M059J (cell line): ENCODE measurements around the gene MIPOL1. TPM values are rescaled to one million over a fixed set of nuclear protein-coding genes. Genes with fewer than 3 reads are reported as not detected.
A peak's percentile ranks its signal among the peaks of the same experiment; 100 is the strongest.
"Not testable (repeated sequence)": the region's sequence is repeated elsewhere in the genome, so short reads cannot be mapped to it uniquely, and the experiment has no call there.

Experiments
- DNase-seq: peaks from one replicate; pipeline ENCODE4 v3.0.0-alpha.2; 2012; ENCODE audit warnings: low read depth
- total RNA-seq: library from RNA; depleted of rRNA; stranded (reverse); fragments of >200 nt; shearing (Covaris generic); gene quantifications from 2 replicates; pipeline ENCODE4 v1.2.3, GENCODE V29; 2014

The MIPOL1 gene
- total RNA-seq, 1 experiment from 2014 or later: 0.12 TPM

DNA sequence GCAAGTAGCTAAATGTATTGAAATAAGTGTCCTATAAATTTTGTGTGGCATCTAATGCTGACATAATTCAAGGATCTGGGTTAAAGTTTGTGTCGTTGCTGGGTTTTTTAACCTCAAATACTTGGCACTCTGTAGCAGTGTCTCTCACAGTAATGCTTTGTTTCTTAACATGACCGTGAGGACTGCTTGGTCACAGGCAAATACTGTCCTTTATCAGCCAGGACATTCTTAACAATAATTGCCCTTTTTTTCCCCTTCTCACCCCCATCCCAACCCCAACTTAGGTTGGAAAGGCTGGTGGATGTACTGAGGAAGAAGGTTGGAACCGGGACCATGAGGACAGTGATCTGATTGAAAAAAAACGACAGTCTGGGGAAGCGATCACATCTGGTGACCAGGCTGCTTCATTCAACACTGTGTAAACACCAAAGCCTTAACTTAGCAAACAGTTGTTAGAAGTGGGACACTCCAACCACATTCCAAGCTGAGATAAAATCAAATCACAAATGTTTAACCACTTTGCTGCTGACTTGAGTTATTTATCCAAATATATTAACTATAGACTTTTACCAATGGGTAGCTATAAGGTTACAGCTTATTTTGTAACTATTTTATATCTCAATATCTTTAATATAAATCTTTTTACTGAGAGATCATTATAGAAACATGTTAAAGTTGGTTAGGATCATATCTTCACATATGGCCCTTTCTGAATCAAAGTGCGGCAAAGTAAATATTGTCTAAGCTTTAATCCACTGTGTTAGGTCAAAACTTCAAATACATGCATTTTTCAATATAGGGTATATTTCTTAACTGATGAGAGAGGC lies 349.1 kb downstream of the MIPOL1 start:
- no peak for DNase-seq

DNA sequence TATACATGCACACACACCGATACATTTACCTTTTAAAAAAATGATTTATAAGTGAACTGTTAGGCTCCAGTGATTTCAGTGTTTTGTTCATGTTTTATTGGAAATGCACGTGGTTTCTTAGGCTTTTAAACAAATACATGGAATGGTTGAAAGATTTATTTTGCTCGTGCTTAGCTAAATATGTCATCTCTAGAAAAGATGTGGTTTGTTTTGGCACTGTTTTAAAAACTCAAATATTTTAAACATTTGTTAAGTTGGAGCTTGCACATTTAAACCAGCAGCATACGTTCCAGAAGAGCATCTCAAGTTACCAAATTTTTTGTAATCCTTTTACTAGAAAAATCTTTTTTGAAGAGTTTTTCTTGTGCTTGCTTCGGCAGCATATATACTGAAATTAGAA lies 352.8 kb downstream of the MIPOL1 start:
- peak; percentile 2 for DNase-seq

DNA sequence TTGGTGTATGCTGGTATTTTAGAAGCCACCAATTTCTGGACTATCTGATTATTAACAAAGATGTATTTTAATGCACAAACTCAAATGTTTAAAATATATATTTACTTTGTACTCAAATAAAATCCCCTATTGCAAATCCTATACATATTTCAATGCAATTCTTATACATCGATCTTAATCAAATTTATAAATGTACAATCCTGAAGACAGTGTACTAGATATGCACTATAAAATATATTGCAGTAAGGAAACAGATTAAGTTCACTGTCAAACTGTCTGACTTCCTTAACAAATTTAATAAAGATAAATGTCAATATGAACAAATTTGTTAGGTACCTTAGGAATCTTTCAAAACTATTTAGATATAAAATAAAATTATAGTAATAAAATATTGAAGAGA lies 353.4 kb downstream of the MIPOL1 start:
- no peak for DNase-seq

DNA sequence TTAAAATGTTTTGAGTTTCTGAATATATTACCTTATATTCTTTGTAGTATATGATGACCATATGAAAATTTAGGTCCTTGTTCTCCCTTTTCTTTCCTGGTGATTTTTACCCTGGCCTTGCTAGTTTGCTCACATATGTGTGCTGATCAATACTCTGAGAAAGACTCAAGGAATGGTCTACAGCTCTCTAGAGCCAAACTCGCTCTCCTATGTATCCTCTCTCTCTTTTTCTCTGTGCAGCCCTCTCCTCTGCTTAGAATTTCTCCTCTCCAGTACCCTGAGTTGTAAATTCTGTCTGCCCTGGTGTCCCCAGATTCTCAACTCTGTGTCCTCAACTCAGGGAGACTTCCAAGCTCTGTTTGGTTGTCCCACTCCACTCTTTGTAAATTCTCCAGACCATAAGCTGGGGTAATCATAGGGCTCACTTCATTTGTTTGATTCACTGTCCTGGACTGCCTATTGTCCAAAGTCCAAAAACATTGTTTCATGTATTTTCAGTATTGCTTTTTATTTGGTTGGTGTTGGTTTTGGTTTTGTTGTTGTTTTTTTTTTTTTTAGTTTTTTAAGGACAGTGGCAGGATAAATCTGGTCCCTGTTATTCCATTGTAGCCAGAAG lies 356.3 kb downstream of the MIPOL1 start:
- DNase-seq: no peak

DNA sequence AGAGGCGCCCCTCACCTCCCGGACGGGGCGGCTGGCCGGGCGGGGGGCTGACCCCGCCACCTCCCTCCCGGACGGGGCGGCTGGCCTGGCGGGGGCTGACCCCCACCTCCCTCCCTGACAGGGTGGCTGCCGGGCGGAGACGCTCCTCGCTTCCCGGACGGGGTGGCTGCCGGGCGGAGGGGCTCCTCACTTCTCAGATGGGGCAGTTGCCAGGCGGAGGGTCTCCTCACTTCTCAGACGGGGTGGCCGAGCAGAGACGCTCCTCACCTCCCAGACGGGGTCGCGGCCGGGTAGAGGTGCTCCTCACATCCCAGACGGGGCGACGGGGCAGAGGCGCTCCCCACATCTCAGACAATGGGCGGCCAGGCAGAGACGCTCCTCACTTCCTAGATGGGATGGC lies 357.9 kb downstream of the MIPOL1 start:
- not testable (repeated sequence) for DNase-seq

DNA sequence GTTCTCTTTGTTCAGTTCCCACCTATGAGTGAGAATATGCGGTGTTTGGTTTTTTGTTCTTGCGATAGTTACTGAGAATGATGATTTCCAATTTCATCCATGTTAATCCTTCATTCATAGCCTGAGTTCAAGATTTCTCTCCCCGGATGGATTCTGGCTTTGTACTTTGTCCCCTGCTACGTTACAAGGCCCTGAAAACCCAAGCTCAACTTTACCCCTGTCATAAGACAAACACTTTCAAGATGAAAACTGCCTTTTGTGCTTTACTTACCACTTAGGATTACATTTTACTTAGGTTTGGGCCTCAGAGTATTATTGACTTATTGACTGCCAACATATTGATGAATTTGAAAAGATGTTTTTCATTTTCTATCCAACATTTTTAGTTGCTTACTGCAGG lies 361.0 kb downstream of the MIPOL1 start:
- DNase-seq: no peak

DNA sequence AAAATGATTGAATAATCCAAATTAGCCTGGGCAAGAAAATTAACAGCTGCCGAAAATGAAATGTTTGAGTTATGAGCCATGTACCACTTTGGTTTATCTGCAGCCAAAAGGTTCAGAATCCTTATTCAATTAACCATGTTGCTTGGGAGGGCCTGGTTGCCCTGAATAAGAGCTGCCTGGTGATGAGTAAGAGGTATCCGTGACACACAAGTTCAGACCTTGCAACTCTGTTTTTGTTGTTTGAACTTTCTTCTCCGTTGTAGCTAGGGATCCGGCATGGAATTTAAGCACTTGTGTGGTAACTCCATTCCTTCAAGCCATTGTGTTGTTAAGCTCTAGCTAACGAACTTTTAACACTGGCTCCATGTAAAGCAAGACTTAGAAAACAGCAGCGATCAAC lies 361.6 kb downstream of the MIPOL1 start:
- peak; percentile 4 for DNase-seq

DNA sequence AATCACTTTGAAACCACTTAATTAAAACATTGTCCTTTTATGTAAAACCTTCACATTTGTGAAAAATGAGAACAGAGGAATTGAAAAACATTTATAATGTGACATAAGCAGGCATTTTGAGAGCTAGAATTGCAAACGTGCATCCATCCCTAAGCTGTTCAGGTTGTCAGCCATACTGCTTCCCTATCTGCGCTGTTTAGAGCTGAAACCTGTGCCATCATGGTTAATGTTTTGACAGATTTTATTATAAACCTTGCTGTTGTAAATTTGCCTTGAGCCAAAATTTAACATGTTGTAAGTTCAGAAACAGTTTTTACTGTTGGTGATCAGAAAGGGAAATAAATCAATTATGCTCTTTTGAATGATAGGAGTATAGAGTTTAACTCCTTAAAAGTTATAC lies 365.5 kb downstream of the MIPOL1 start:
- DNase-seq: no peak

DNA sequence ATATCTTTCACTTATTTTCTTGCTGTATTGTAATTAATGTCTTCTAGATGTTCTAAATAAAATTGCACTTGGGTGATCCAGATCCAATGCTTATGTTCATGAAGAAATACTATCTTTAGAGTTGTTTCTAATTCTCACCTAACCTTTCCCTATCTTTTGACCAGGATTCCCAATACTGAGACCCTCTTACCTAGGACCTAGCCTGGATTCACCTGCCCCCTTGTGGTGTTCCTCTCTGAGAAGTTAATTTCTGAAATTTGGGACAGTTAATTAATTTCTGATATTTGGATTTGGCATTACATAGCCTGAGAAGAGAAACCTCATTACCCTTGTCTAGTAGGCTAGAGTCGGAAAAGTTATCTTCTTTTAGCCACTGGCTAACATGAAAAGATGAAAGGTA lies 367.8 kb downstream of the MIPOL1 start:
- no peak for DNase-seq

DNA sequence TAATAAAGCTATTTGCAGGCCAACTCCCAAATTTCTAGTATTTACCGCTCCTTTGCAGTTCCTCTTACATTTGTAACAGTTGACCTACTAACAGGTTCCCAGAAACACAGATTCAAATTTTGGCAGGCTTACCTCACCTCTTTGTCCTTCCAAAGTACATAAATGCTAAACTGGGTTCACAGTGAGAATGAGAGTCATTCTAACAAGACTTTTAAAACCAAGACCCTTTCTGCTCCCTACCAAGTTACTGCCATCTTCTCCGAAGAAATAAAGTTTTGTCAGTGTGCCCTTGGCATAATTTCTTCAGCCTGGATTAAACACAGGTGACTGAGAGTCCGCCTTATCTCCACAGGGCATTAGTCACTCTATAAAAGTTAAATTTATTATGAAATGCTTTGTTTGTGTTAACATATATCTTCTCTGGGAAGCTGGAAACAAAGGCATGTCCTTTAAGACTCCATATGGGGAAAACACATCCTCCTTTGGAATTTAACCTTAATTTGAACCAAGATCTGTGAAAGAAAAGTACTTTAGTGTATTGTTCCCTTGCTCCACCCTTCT lies 369.2 kb downstream of the MIPOL1 start:
- DNase-seq: peak; percentile 4

DNA sequence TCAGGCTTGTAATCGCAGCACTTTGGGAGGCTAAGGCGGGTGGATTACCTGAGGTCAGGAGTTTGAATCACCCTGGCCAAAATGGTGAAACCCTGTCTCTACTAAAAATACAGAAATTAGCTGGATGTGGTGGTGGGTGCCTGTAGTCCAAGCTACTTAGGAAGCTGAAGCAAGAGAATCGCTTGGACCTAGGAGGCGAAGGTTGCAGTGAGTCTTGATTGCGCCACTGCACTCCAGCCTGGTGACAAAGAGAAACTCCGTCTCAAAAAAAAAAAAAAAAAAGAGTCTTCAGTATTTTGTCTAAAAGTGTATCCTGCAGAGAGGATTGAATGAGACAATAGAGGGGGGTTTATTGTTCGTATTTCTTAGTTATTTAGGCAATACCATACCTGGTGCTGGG lies 372.0 kb downstream of the MIPOL1 start:
- no peak for DNase-seq

DNA sequence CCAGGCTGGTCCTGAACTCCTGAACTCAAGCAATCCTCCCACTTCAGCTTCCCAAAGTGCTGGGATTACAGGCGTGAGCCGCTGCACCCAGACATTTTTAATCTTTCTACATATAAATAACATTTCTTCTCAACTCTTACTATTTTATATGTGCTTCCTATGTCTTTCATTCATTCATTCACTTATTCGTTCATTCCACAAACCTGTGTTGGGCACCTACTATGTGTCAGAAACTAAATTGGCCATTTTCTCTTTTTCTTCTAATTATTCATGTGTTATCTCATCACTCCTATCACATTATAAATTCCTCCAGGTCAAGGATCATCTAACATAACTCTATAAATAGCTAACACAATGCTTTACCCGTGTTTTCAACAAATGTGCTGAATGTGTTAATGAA lies 373.7 kb downstream of the MIPOL1 start:
- DNase-seq: no peak

DNA sequence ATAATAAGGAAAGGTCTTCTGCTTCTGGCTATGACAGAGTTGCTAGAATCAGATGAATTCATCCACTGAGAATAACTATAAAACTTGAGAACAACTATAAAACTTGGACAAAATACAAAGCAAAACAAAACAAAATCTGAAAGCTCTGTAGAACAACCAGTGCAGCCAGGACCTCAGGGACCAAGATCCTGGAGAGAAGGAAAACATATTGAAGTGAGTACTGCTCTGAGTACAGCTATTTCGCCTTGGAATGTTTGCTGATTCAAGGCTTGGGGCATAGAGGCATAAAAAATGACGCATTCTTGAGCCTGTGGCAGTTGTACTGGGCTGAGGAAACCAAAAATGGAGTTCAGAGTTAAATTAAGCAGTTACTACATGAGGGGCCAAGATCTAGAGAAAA lies 375.6 kb downstream of the MIPOL1 start:
- no peak for DNase-seq

DNA sequence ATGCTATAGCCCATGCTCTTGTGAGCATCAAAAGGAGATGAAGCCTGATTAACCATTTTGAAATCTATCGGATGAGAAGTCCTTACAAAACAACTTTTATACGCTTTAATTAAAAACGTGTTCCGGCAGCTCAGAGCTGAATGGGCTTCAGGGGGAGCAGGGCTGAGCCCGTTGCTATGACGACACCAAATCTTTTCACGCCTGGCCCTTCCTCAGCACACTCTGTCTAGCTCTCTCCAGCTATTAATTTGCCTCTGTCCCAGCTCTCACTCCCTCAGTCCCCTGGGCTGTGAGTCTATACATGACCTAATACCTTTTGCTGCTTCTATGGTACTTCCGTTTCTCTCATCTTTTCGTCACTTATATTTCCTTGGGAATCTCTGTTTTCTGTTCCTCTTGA lies 381.5 kb downstream of the MIPOL1 start:
- no peak for DNase-seq

DNA sequence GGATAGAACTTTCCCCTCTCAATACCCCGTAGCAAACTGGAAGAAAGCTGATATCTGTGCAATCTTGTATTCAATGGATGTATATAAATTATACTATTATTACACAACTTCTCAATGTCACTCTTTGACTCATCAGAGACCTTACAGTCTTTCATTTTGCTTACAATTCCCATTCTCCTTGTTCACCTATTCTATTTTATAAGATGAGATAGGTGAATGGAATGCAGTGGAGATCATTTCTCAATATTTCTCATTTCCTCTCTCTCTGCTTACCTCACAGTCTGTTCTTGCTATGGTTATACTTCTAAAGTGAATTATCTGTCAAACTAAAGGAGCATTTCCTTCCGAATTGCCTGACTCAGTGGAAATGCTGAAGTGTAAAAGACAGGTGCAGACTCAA lies 382.4 kb downstream of the MIPOL1 start:
- peak; percentile 4 for DNase-seq

DNA sequence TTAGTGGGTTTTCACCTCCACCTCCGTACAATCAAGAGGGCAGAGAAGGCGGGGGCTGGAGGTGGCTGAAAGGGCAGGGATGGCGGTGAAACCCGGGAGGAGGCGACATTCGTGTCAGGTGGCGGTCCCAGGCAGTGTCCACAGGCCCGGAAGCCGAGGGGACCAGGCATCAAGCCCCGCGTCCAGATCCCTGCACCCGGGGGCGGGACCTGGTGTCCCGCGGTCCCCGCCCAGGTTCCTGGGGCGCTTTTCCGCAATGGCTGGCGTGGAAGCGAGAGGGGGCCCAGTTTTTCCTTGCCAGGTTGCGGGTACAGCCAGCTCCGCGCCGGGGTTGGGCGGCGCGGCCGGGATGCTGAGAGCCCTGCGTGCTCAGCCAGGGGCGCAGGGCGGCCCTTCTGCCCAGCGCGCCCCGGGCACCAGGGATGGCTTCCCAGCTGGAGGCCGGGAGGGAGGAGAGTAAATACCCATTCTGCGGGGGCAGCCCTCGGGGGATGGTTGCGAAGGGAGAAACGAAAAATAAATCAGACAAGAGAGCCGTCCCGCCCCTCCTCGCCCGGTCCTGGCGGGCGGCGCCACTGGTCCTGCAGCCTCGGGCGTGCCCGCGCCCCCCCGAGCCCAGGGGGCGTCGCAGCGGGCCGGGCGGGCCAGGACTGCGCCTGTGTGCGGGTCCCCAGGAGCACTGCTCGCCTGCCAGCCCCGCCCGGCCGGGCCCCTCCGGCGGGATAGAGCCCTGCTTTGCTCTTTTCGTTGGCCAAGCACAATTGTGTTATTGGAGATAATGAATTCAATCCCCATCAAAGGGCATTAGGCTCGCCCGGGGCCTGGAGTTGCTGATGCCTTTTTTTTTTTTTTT lies 385.8 kb downstream of the MIPOL1 start:
- DNase-seq: no peak

DNA sequence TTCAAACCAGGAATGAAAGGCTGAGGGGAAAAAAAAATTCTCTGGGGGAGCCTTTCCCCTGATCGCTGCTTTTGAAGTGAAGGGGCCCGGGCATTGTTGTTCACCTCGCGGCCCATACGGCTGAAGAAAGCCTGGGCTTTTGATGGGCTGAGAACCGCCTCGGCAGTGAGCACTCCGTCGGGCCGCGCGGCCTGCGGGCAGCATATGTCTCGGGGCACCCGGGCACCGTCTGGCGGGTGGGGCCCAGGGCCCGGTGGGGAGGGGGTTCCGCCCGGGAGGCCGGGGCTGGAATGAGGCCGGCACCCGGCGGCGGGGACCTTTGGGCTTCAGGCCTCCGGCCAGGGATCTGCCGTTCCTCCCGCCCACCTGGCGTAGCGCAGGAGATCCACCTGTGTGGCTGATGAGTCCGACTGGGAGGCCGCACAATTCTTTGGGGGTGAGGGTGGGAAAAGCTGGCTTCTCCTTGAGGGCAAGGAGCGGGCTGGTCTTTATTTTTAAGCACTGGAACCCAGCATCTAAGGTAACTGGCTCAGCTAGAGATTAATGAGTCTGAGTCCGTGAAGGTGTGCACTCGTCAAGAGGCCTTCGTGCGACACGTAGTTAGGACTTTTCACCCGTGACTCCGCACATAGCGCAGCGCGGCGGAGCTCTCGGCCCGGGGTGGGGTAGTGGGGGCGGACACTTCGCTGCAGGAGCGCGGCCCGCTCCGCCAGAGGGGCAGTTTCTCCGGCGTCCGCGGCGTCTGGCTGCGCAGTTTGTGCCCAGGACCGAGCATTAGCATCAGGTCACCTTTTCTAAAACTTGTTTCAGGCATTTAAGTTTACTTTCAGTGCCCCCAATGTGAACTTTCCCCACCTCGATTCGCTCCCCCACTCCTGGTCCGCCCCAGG lies 386.7 kb downstream of the MIPOL1 start:
- no peak for DNase-seq

DNA sequence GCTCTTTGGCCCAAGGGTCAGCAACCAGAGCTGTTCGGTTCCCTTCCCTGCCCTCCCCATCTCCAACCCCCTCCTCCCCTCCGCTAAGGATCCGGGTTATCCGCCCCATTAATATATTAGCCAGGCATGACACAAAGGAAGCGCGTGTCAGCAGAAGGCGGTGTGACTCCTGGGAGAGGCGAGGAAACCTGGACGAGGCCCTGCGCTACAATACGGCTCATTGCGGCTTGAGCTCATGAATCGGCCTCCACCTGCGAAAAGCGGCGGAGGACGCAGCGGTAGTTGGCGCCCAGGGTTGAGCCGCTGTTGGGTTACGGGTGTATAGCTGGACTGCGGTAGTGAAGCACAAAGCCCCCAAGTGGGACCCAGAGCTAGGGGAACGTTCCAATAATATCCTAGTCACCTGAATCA lies 387.4 kb downstream of the MIPOL1 start:
- DNase-seq: no peak

DNA sequence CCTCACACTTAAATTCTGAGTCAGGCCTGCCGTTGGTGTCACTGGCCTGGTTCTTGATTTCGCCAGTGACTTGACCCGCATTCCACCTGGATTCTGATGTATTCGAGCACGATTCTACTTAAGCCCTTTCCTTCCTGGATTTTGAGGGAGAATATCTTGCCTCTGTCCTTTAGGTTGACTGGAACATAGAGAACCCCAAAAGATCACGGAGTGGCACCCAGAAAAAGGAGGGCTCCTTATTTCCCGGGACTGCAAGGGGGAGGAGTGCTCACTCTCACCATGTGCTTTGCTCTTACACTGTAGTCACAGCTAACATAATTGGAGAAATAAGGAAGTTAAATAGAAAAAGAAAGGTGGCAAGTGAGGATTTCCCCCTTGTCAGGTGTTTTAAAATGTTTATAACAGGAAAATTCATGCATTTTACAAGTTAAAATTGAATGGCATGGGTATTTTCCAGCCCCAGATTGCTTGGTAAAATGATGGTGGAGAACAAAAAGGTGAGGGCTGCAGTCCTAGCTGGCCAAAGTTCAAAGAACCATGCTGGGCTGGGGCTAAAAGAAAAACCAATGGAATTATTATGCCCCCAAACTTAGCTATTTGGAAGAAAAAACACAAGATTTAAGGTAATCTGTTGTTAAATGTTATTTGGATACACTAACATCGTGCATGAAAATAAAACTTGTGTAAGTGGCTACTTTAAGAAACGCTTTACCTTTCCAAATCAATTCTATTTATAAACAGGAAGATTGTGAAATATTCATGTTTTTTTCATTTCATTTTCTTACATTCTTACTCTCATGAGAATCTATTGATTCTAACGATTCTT lies 388.4 kb downstream of the MIPOL1 start:
- no peak for DNase-seq

DNA sequence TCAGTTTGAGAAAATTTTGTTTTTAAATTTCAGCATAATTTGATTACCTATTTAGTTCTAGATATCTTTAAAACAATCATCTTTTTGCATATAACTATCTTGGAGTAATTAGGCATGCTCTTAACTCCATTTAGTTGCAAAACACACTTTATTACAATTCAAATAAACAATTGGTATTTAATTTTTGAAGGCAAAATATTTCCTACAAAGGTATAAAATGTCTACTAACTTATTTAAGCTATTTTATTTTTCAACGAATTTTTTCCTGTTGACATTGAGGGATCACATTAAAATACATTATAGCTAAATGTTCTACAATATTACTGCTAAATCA lies 389.0 kb downstream of the MIPOL1 start:
- DNase-seq: no peak
